Epithelial cell of esophagus (primary cell): ENCODE data around the gene ATG5.

Experiments used
- DNase-seq: peaks from one replicate; pipeline ENCODE4 v3.0.0; 2010; ENCODE audit warnings: low read depth
- H3K4me3 ChIP-seq: 2 replicates; pipeline ENCODE4 v1.5.1; 2011; ENCODE audit warnings: mild to moderate bottlenecking, low read length, control low read depth
- CTCF ChIP-seq: IDR thresholded peaks from 2 replicates; pipeline ENCODE4 v1.5.1; 2011; ENCODE audit warnings: low read depth, mild to moderate bottlenecking, low read length, control low read depth, inconsistent platforms; ENCODE audit not compliant: insufficient read depth; ENCODE audit errors: missing control alignments

Gene ATG5

GRCh38 chr6:106334646-106335448 is 9.3 kb upstream of the ATG5 start:
- H3K4me3 ChIP-seq, result no peak overlapping the region
- TF ChIP-seq CTCF, result peak; percentile 67
- DNase-seq, result peak; percentile 72

DNA sequence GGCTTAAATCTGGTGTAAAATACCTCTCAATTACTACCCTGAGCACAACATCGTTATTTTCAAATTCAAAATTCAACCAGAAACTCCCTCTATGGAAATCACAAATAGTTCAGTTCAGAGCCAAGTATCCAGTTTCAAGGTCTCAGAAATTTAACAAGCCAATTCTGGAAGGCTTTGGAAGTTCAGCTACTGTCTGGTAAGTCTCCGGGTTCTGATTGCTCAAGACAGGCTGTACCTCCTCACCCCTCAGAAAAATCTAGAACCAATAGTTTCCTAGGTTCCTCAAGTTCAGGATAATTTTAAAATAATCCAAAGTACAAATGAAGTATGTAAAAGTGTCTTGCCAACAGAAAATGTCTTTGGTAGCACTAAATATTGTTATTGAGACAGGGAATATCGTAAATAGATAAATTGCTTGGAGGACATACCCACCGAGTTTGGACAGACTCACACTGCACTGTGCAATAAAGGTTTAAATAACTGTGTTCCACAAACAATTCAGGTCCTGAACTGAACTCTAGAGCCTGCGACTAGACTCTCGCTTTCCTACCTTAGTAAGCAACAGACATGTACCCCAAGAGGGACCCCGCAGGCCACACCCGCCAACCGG is 729 bp downstream of the ATG5 start:
- H3K4me3 ChIP-seq, result peak overlapping the region; percentile 78
- peak; percentile 13 for DNase-seq

DNA sequence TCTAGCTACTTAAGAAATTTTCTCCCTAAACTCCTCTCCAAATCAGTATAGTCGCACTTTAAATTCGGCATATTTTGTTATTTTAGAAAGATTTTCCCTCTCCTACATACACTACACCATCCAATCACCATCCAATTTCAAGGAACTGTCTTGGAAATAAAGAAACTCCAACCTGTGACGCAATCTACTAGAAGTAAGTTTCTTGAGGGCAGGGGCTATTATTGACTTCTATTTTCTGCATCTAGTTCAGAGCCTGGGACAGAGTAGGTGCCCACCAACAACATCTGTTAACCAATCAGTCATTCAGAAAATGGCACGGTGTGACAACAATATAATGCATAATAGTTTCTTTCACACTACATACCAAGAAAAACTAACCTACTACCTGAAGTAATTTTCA is 3.6 kb downstream of the ATG5 start:
- no peak for TF ChIP-seq CTCF

More for the DNA sequence above, 729 bp downstream of the ATG5 start:
- TF ChIP-seq CTCF, result no peak

GRCh38 chr6:106318851-106319250 is 6.7 kb downstream of the ATG5 start:
- H3K4me3 ChIP-seq, result no peak overlapping the region
- no peak for TF ChIP-seq CTCF
- no peak for DNase-seq

More for the DNA sequence above, 3.6 kb downstream of the ATG5 start:
- H3K4me3 ChIP-seq, result no peak overlapping the region
- no peak for DNase-seq

DNA sequence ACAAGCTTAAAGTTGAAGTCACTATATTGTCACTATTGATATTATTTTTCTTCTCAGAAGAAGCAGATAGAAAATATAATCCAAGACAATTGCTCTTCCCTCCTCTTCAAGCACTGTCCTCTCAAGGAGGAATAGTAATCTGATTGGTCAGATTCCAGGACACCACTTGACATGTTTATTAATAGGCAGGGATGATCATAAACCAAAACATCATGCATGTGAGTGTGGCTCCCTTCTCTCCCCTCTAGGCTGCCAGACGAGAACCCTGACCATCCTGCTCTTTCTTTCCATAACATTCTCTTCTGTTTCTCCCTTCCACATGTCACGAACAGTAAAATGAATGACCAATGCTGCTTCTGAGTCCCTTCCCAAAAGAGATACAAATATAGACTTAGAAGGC is 7.5 kb downstream of the ATG5 start:
- no peak overlapping the region for H3K4me3 ChIP-seq
- no peak for DNase-seq
- no peak for TF ChIP-seq CTCF

DNA sequence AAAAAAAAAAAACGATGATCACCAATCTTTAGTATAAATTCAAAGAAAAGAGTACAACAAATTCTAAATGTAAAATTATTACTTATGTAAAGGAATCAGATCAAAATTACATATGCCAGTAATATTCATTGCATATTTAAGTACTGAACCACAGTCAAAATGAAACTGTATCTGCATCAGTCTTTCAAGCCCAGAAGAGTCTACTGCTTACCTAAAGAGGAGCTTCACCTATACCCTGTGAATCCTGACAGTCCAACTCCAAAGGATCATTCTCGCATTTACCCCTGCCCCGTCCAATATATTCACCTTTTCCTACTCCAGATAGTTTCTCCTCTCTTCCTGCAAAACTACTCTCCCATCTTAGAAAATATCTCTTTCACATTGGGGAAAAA is 9.2 kb downstream of the ATG5 start:
- no peak for TF ChIP-seq CTCF
- no peak overlapping the region for H3K4me3 ChIP-seq
- DNase-seq, result no peak

DNA sequence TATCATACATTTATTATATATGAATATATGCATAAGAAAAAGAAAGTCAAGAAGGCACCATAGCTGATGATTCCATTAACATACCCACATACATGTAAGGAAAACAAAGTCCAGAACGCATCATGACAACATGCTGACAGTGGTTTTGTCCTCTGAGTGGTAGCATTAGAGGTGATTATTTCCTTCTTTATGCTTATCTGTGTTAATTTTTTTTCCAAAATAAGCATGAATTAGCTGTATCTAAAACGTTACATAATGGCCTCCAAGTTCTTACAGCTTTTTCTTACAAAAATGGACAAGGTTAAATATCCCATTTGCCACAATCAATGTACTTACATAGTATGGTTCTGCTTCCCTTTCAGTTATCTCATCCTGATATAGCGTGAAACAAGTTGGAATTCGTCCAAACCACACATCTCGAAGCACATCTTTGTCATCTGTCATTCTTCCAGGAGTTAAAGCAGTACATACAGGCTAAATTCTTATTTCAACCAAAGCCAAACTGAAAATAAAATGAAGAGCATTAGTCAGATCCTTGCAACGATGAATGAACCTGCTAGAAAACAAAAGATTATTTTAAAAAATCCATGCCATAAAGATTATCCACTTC is 9.7 kb downstream of the ATG5 start:
- no peak for TF ChIP-seq CTCF
- no peak overlapping the region for H3K4me3 ChIP-seq
- DNase-seq, result peak; percentile 44
